Stimulated activated CD8-positive, alpha-beta memory T cell treated with anti-CD3 and anti-CD28 coated beads, Interleukin-2, amount 100 ng/mL, for 1 hour (primary cell): ENCODE results near the gene GARIN5A.
"Not testable (repeated sequence)": the region's sequence is repeated elsewhere in the genome, so short reads cannot be mapped to it uniquely, and the experiment has no call there.

ENCODE experiments used
- DNase-seq, 2 donors: peaks; one replicate each; pipeline ENCODE4 v3.0.0-alpha.2; 2020; ENCODE audit warnings: low read depth in 2 of 2

The GARIN5A gene

GRCh38 chr19:50465000-50465399 lies 11.6 kb downstream of the GARIN5A start:
- no peak for DNase-seq

GRCh38 chr19:50464348-50464747 lies 12.3 kb downstream of the GARIN5A start:
- DNase-seq: no peak

- no peak for DNase-seq
Measured at GRCh38 chr19:50462970-50463369, 13.7 kb downstream of the GARIN5A start.

GRCh38 chr19:50461066-50461875 lies 15.4 kb downstream of the GARIN5A start:
- DNase-seq: peak; percentile 8 to 33

- DNase-seq: no peak
Measured at GRCh38 chr19:50460161-50460765, 16.4 kb downstream of the GARIN5A start.

- DNase-seq: no peak
Measured at GRCh38 chr19:50459638-50460037, 17.0 kb downstream of the GARIN5A start.

- no peak for DNase-seq
Measured at GRCh38 chr19:50459067-50459456, 17.6 kb downstream of the GARIN5A start.

GRCh38 chr19:50458396-50459066 lies 18.1 kb downstream of the GARIN5A start:
- no peak for DNase-seq

GRCh38 chr19:50457300-50457699 lies 19.3 kb downstream of the GARIN5A start:
- DNase-seq: no peak

GRCh38 chr19:50455992-50456391 lies 20.7 kb downstream of the GARIN5A start:
- no peak for DNase-seq

GRCh38 chr19:50453243-50453642 lies 23.4 kb downstream of the GARIN5A start:
- DNase-seq: no peak

- DNase-seq: no peak
Measured at GRCh38 chr19:50451223-50451534, 25.5 kb downstream of the GARIN5A start.

GRCh38 chr19:50450369-50451222 lies 26.1 kb downstream of the GARIN5A start:
- DNase-seq: no peak

GRCh38 chr19:50449236-50449899 lies 27.3 kb downstream of the GARIN5A start:
- no peak for DNase-seq

GRCh38 chr19:50447750-50448149 lies 28.9 kb downstream of the GARIN5A start:
- no peak for DNase-seq

- no peak for DNase-seq
Measured at GRCh38 chr19:50447053-50447452, 29.6 kb downstream of the GARIN5A start.

GRCh38 chr19:50444059-50444458 lies 32.6 kb downstream of the GARIN5A start:
- DNase-seq: no peak

- DNase-seq: not testable (repeated sequence)
Measured at GRCh38 chr19:50439130-50439529, 37.5 kb downstream of the GARIN5A start.

- DNase-seq: no peak
Measured at GRCh38 chr19:50437862-50438449, 38.7 kb downstream of the GARIN5A start.

GRCh38 chr19:50435627-50436026 lies 41.0 kb downstream of the GARIN5A start:
- no peak for DNase-seq

GRCh38 chr19:50435221-50435620 lies 41.4 kb downstream of the GARIN5A start:
- no peak for DNase-seq
